Measurements from ENCODE around the gene FBXL4.

Gene FBXL4

GRCh38 chr6:98845211-98846020 is 102.3 kb downstream of the FBXL4 start:
- TF ChIP-seq FOXM1 (IDR thresholded peaks at IDR 0.05; ENCODE audit: borderline replicate concordance, low read depth) (no peak), MAX (IDR thresholded peaks at IDR 0.05) (peak; percentile 55; the same call in 1 of the 2 replicates), ZBTB7A (IDR thresholded peaks at IDR 0.05; ENCODE audit: low read depth) (no peak), RAD21 (IDR thresholded peaks at IDR 0.05; ENCODE audit: low read depth) (peak; percentile 97)

DNA sequence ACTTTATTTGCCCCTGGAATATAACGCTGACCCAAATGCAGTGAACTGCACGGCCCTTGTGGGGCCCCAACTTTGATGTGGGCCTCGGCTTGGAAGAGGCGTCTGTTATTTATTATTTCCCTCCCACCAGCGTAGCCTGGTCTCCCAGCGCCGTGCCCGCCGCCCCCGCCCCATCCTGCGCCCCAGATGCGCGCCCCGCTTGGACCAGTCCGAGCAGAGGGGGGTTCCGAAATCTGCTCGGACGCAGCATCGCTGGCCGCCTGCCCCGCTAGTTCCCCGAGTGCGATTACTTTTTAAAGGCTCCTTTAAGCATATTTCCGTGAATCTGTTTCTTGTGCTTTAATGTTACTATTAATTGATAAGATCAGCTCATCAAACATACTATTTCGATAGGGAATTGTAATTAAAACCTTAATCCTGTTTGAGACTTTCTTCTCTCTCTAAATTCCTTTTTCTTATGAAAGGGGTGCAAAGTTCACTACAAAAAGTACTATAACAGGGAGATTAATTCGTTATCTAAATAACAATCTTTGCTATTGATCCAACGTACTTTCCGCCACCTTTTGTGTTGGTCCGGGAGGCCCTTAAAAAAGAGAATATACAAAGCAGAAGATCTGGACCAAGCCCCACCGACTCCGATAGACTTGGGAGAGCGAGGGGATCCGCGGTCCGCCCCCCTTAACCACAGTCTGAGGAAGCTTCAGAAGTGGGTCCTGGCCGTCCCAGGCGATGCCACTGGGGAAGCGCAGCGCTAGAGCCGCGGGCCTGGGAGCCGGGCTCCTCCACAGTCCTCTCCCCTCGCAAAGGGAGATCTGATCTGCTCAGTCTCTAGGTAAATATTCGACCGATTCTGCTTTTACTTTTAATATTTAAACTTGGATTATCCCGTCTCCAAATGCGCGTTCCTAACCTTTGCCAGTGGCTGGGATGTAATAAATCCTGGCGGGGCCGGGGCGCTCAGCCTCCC is 103.2 kb downstream of the FBXL4 start:
- TF ChIP-seq ZBTB7A (IDR thresholded peaks at IDR 0.05; ENCODE audit: low read depth) (no peak), TEAD4 (IDR thresholded peaks at IDR 0.05) (no peak), CREB1 (IDR thresholded peaks at IDR 0.05; ENCODE audit: low read depth) (no peak), MAX (IDR thresholded peaks at IDR 0.05) (no peak), EP300 (IDR thresholded peaks at IDR 0.05; ENCODE audit: borderline replicate concordance) (no peak)

- TF ChIP-seq TCF12 (IDR thresholded peaks at IDR 0.05; ENCODE audit: low read depth), result no peak
- no peak for TF ChIP-seq TEAD4 (IDR thresholded peaks at IDR 0.05)
- no peak for TF ChIP-seq NFIC (IDR thresholded peaks at IDR 0.05)
- TF ChIP-seq EP300 (IDR thresholded peaks at IDR 0.05; ENCODE audit: borderline replicate concordance), result no peak
- TF ChIP-seq, protein P1, sequence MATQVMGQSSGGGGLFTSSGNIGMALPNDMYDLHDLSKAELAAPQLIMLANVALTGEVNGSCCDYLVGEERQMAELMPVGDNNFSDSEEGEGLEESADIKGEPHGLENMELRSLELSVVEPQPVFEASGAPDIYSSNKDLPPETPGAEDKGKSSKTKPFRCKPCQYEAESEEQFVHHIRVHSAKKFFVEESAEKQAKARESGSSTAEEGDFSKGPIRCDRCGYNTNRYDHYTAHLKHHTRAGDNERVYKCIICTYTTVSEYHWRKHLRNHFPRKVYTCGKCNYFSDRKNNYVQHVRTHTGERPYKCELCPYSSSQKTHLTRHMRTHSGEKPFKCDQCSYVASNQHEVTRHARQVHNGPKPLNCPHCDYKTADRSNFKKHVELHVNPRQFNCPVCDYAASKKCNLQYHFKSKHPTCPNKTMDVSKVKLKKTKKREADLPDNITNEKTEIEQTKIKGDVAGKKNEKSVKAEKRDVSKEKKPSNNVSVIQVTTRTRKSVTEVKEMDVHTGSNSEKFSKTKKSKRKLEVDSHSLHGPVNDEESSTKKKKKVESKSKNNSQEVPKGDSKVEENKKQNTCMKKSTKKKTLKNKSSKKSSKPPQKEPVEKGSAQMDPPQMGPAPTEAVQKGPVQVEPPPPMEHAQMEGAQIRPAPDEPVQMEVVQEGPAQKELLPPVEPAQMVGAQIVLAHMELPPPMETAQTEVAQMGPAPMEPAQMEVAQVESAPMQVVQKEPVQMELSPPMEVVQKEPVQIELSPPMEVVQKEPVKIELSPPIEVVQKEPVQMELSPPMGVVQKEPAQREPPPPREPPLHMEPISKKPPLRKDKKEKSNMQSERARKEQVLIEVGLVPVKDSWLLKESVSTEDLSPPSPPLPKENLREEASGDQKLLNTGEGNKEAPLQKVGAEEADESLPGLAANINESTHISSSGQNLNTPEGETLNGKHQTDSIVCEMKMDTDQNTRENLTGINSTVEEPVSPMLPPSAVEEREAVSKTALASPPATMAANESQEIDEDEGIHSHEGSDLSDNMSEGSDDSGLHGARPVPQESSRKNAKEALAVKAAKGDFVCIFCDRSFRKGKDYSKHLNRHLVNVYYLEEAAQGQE (IDR thresholded peaks at IDR 0.05; ENCODE audit: low read depth), result no peak
- no peak for TF ChIP-seq RAD21 (IDR thresholded peaks at IDR 0.05; ENCODE audit: low read depth)
These were observed 104.2 kb downstream of the FBXL4 start for GRCh38 chr6:98843271-98844243.

DNA sequence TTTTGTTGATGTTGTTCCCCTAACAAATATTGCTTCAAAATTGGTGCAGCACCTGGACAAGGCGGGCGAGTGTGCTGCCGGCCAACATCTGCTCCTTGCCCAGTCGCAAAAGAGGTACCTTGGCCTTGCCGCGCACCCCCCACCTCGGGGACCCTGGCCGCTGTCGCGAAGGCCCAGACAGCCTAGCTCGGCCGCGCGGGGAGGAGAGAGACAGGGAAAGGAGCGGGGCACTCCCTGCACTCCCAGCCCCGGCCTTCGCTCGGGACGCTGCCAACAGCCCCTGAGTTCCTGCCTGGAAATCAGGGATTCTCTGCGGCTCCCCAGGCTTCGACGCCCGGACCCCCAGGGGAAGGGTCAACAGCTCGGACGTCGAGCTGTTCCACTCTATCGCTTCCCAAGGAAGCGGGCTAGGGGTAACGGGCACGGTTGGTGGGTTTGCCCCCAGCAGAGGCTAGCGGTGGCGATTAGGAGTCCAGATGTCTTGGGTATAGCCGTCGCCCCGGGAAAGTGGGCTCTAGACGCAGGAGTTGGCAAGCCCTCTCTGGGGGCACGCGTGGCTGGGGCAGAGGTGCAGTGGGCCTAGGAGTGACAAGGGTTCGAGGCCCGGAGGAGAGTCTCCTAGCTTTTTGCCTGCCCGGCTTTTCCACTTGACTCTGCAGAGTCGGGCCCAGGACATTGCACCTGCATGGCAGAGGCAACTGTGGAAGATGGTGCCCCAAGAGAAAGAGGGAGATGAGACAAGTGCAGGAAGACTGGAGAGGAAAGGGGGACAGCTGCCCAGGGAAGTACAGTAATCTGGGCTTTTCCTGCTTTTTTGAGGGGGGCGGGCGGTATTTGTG is 105.2 kb downstream of the FBXL4 start:
- TF ChIP-seq MAX (IDR thresholded peaks at IDR 0.05) (no peak), EGR1 (IDR thresholded peaks at IDR 0.05) (no peak), TEAD4 (IDR thresholded peaks at IDR 0.05) (no peak), NFIC (IDR thresholded peaks at IDR 0.05) (no peak), FOXM1 (IDR thresholded peaks at IDR 0.05; ENCODE audit: borderline replicate concordance, low read depth) (no peak), ZBTB7A (IDR thresholded peaks at IDR 0.05; ENCODE audit: low read depth) (no peak), USF1 (IDR thresholded peaks at IDR 0.05) (no peak), RAD21 (IDR thresholded peaks at IDR 0.05; ENCODE audit: low read depth) (no peak)
- TF ChIP-seq, protein P1 (IDR thresholded peaks at IDR 0.05; ENCODE audit: low read depth), result no peak

Data from Ishikawa (cell line).